K562 (cell line): Measurements from ENCODE around the gene BACH1. TPM values are rescaled to one million over a fixed set of nuclear protein-coding genes. Genes with fewer than 3 reads are reported as not detected.
"Not testable (repeated sequence)": the region's sequence is repeated elsewhere in the genome, so short reads cannot be mapped to it uniquely, and the experiment has no call there.

Source experiments
- ATAC-seq: fragments of 200-7000 bp; cut with Tn5 transposase; 3 replicates; pipeline ENCODE4 v1.9.1; 2020; ENCODE audit warnings: moderate library complexity
- BruUV-seq: library from RNA; stranded (reverse); fragments of 400-500 nt; replicated peaks from 2 replicates; lab custom pipeline; 2021; lab: Mats Ljungman, UMichigan
- CTCF ChIA-PET: fragments of 300-600 bp; formaldehyde crosslinking; extraction: SDS; loops from one replicate; lab custom pipeline; 2021; ENCODE audit warnings: low intra/inter-chr PET ratio; lab: Yijun Ruan, JAX
- POLR2A ChIA-PET: fragments of 300-600, 350-650 bp; sonication (Branson Sonifier 250); formaldehyde crosslinking; extraction: SDS; loops from one replicate; lab custom pipeline; 2021; ENCODE audit warnings: antibody characterized with exemption, inconsistent platforms; lab: Yijun Ruan, JAX
- DNase-seq, 4 experiments: peaks; one replicate each; pipeline versions ENCODE4 v3.0.0 to v3.0.0-alpha.2; 2011 to 2018; ENCODE audit warnings: low spot score in 3 of 4, mixed read lengths in 3 of 4; ENCODE audit errors: extremely low read depth in 1 of 4
- FAIRE-seq: peaks from 2 replicates; lab custom pipeline; 2011; peaks lifted over from hg19 to GRCh38; lab: Jason Lieb, UNC
- H2AFZ ChIP-seq: 2 replicates; pipeline ENCODE4 v1.6.0; 2011; ENCODE audit warnings: low read depth, low read length, control low read depth, inconsistent platforms
- H3K27ac ChIP-seq: fragments of 200-600 bp; 3 replicates; pipeline ENCODE4 v1.8.0; 2011; ENCODE audit warnings: low read depth, mild to moderate bottlenecking, control low read depth, inconsistent platforms, low read length, moderate library complexity, mixed read lengths; ENCODE audit errors: extremely low read depth
- H3K27me3 ChIP-seq, 2 experiments: fragments of 300-600 bp in 1 of 2; 2 replicates in 1 of 2; 3 replicates in 1 of 2; pipeline versions ENCODE4 v1.6.0 to v1.8.0; 2011; ENCODE audit warnings: inconsistent platforms in 2 of 2, low read length in 2 of 2, mild to moderate bottlenecking in 1 of 2, mixed read lengths in 1 of 2, moderate library complexity in 1 of 2; ENCODE audit not compliant: control insufficient read depth in 2 of 2, insufficient read depth in 2 of 2
- H3K36me3 ChIP-seq: fragments of 300-600 bp; 3 replicates; pipeline ENCODE4 v1.8.0; 2011; ENCODE audit warnings: mild to moderate bottlenecking, low read length, inconsistent platforms; ENCODE audit not compliant: control insufficient read depth, insufficient read depth
- H3K4me1 ChIP-seq, 2 experiments: fragments of 200-600 bp in 1 of 2; replicated peaks in 1 of 2; 2 replicates in 1 of 2; 3 replicates in 1 of 2; pipeline versions ENCODE4 v1.5.1 to v1.8.0; 2011; ENCODE audit warnings: inconsistent platforms in 2 of 2, low read length in 2 of 2, mild to moderate bottlenecking in 1 of 2, mixed read lengths in 1 of 2, moderate library complexity in 1 of 2; ENCODE audit not compliant: control insufficient read depth in 2 of 2, insufficient read depth in 2 of 2
- H3K4me2 ChIP-seq: 2 replicates; pipeline ENCODE4 v1.6.1; 2011; ENCODE audit warnings: low read length, control low read depth, inconsistent platforms, mixed read lengths; ENCODE audit not compliant: insufficient read depth
- H3K4me3 ChIP-seq: fragments of 200-600 bp; sonication (generic), shearing (Covaris generic); 2 replicates; pipeline ENCODE4 v1.5.1; 2016; ENCODE audit warnings: control low read depth, inconsistent platforms
- H3K79me2 ChIP-seq: fragments of 200-600 bp; 3 replicates; pipeline ENCODE4 v1.8.0; 2011; ENCODE audit warnings: low read length, inconsistent platforms; ENCODE audit not compliant: control insufficient read depth, insufficient read depth
- H3K9ac ChIP-seq, 2 experiments: 2 replicates each; pipeline versions ENCODE4 v1.6.0 to v1.6.1; 2011; ENCODE audit warnings: low read depth in 2 of 2, low read length in 2 of 2, control low read depth in 1 of 2, inconsistent platforms in 1 of 2, mild to moderate bottlenecking in 1 of 2, mixed read lengths in 1 of 2; ENCODE audit not compliant: insufficient read depth in 1 of 2
- H3K9me1 ChIP-seq: one replicate; pipeline ENCODE4 v1.6.0; 2011; ENCODE audit warnings: inconsistent platforms, mild to moderate bottlenecking, low read length, moderate library complexity; ENCODE audit not compliant: control insufficient read depth, insufficient read depth
- H3K9me3 ChIP-seq: replicated peaks from 2 replicates; pipeline ENCODE4 v1.5.1; 2011; ENCODE audit warnings: low read depth, low read length, inconsistent platforms; ENCODE audit not compliant: control insufficient read depth, insufficient read depth
- H4K20me1 ChIP-seq: replicated peaks from 2 replicates; pipeline ENCODE4 v1.6.1; 2011; ENCODE audit warnings: low read length, inconsistent platforms, mixed read lengths; ENCODE audit not compliant: control insufficient read depth, insufficient read depth
- TRIM28 ChIP-seq: fragments of 450-650 bp; IDR thresholded peaks from 2 replicates; pipeline ENCODE4 v1.6.1; 2017
- ZNF707 ChIP-seq: fragments of 250-450 bp; sonication (Bioruptor Pico); conservative IDR thresholded peaks from 2 replicates; pipeline ENCODE4 v1.8.0; 2022; ENCODE audit warnings: inconsistent platforms, mild to moderate bottlenecking, moderate library complexity
- in situ Hi-C: fragments of 300-500 bp; cut with MboI; formaldehyde crosslinking; loops from 4 replicates; pipeline ENCODE4 v1.15.0; 2018; ENCODE audit warnings: inconsistent platforms, mixed read lengths
- intact Hi-C: fragments of 100-400 bp; cut with micrococcal nuclease; formaldehyde crosslinking; loops from 2 replicates; pipeline ENCODE4 v1.14.2; 2022
- polyA plus RNA-seq, 8 experiments: library from polyadenylated mRNA; depleted of rRNA in 4 of 8; stranded (reverse) in 5 of 8; unstranded in 3 of 8; fragments of >200 nt; fragmentation: Nextera tagmentation in 2 of 8; fragmentation: Illumina TruSeq in 1 of 8; extraction: Ambion mirVana in 2 of 8; extraction: Trizol in 1 of 8; gene quantifications; 2 replicates each; pipeline versions ENCODE4 v1.2.1 to v1.2.3, GENCODE V29; 2011 to 2014; ENCODE audit warnings: inconsistent platforms in 1 of 8, missing spikeins in 1 of 8
- total RNA-seq, 7 experiments: library from RNA; depleted of rRNA in 6 of 7; stranded (reverse); fragments of >200 nt in 6 of 7; fragmentation: Illumina TruSeq in 2 of 7; extraction: Trizol in 2 of 7; gene quantifications; 2 replicates each; pipeline versions ENCODE4 v1.2.1 to v1.2.3, GENCODE V29; 2011 to 2021; ENCODE audit warnings: low replicate concordance in 1 of 7
- TF ChIP-seq, protein P1 (sequence below): sonication (generic); formaldehyde crosslinking; IDR thresholded peaks from 2 replicates; pipeline ENCODE4 v1.8.0; 2022; ENCODE audit warnings: mild to moderate bottlenecking, missing genetic modification reagents
- TF ChIP-seq, protein P2 (sequence below), 2 experiments: fragments of 150-350 bp in 1 of 2; IDR thresholded peaks; 2 replicates each; pipeline ENCODE4 v1.6.1; 2012 to 2016; ENCODE audit warnings: low read depth in 2 of 2, low read length in 2 of 2, mild to moderate bottlenecking in 1 of 2, moderate library complexity in 1 of 2

The BACH1 gene
- total and polyA plus RNA-seq, 9 of the 15 experiments (the other 6 are each of a cell fraction or from before 2014, with no cell fraction given), result 10.6 to 58.5 (median 28.6) TPM

DNA sequence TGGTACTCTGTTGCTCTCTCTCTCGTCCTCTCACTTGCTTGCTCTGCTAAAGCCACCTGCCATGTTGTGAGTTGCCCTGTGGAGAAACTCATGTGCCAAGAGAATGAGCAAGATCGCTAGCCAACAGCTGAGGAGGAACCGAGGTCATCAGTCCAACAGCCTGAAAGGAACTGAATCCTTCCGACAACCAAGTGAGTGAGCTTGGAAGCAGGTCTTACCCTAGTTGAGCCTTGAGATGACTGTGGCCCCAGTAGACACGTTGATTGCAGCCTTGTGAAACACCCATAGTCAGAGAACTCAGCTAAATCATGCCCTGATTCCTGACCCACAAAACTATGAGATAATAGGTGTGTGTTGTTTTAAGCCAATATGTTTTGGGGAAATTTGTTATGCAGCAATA lies 48.1 kb upstream of the BACH1 start (continued):
- TF ChIP-seq, protein P1, sequence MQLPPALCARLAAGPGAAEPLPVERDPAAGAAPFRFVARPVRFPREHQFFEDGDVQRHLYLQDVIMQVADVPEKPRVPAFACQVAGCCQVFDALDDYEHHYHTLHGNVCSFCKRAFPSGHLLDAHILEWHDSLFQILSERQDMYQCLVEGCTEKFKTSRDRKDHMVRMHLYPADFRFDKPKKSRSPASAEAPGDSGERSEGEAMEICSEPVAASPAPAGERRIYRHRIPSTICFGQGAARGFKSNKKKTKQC (CRISPR knock-in tag), result no peak
- TF ChIP-seq, protein P2, sequence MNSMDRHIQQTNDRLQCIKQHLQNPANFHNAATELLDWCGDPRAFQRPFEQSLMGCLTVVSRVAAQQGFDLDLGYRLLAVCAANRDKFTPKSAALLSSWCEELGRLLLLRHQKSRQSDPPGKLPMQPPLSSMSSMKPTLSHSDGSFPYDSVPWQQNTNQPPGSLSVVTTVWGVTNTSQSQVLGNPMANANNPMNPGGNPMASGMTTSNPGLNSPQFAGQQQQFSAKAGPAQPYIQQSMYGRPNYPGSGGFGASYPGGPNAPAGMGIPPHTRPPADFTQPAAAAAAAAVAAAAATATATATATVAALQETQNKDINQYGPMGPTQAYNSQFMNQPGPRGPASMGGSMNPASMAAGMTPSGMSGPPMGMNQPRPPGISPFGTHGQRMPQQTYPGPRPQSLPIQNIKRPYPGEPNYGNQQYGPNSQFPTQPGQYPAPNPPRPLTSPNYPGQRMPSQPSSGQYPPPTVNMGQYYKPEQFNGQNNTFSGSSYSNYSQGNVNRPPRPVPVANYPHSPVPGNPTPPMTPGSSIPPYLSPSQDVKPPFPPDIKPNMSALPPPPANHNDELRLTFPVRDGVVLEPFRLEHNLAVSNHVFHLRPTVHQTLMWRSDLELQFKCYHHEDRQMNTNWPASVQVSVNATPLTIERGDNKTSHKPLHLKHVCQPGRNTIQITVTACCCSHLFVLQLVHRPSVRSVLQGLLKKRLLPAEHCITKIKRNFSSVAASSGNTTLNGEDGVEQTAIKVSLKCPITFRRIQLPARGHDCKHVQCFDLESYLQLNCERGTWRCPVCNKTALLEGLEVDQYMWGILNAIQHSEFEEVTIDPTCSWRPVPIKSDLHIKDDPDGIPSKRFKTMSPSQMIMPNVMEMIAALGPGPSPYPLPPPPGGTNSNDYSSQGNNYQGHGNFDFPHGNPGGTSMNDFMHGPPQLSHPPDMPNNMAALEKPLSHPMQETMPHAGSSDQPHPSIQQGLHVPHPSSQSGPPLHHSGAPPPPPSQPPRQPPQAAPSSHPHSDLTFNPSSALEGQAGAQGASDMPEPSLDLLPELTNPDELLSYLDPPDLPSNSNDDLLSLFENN (IDR thresholded peaks at IDR 0.05; ENCODE audit: low read depth in 2 of 2, low read length in 2 of 2), result no peak

DNA sequence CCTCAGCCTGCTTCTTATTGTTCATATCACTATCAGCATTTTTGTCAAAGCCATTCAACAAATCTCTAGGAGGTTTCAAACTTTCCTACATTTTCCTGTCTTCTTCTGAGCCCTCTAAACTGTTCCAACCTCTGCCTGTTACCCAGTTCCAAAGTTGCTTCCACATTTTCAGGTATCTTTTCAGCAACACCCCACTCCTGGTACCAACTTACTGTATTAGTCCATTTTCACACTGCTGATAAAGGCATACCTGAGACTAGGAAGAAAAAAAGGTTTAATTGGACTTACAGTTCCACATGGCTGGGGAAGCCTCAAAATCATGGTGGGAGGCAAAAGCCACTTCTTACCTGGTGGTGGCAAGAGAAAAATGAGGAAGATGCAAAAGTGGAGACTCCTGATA lies 44.9 kb upstream of the BACH1 start:
- H2AFZ ChIP-seq, H3K27me3 ChIP-seq, intact Hi-C loops, BruUV-seq, H3K4me2 ChIP-seq, H3K4me3 ChIP-seq, H3K36me3 ChIP-seq, H3K9me3 ChIP-seq, DNase-seq, H3K27ac ChIP-seq, in situ Hi-C loops, CTCF ChIA-PET, H3K4me1 ChIP-seq, ATAC-seq, FAIRE-seq, H4K20me1 ChIP-seq, H3K79me2 ChIP-seq, H3K9me1 ChIP-seq, H3K9ac ChIP-seq: not testable (repeated sequence)
- POLR2A ChIA-PET, result interaction anchor here (1.0 kb wide), 1 partner anchor 9 kb away, joined by 3 read pairs; no protein-coding TSS in a partner anchor
- TF ChIP-seq TRIM28 (peak; percentile 72; the same call in 1 of the 2 replicates), ZNF707 (peak; percentile 99)
